WERI-Rb-1 (cell line): ENCODE measurements around the gene ROCK2.

ENCODE experiments used
- DNase-seq: peaks from one replicate; pipeline ENCODE4 v3.0.0-alpha.2; 2020
- H3K27ac ChIP-seq: fragments of 250-450 bp; sonication (Bioruptor Pico); 2 replicates; pipeline ENCODE4 v1.5.1; 2020; ENCODE audit warnings: mild to moderate bottlenecking, moderate library complexity
- H3K27me3 ChIP-seq: fragments of 250-450 bp; sonication (Bioruptor Pico); 2 replicates; pipeline ENCODE4 v1.5.1; 2021; ENCODE audit warnings: mild to moderate bottlenecking, low read depth, moderate library complexity; ENCODE audit not compliant: insufficient read depth, severe bottlenecking
- H3K36me3 ChIP-seq: fragments of 250-450 bp; sonication (Bioruptor Pico); 2 replicates; pipeline ENCODE4 v1.5.1; 2020; ENCODE audit warnings: mild to moderate bottlenecking, moderate library complexity
- H3K4me3 ChIP-seq: 2 replicates; pipeline ENCODE4 v1.5.1; 2011; ENCODE audit warnings: low read depth, mild to moderate bottlenecking, control low read depth, low read length
- H3K9me3 ChIP-seq: fragments of 250-450 bp; sonication (Bioruptor Pico); 2 replicates; pipeline ENCODE4 v1.5.1; 2021; ENCODE audit warnings: mild to moderate bottlenecking, moderate library complexity; ENCODE audit not compliant: severe bottlenecking
- CTCF ChIP-seq: IDR thresholded peaks from 2 replicates; pipeline ENCODE4 v1.5.1; 2011; ENCODE audit warnings: low read depth, mild to moderate bottlenecking, control low read depth, inconsistent platforms, low read length

Gene ROCK2

GRCh38 chr2:11379558-11379957 lies 35.1 kb upstream of the ROCK2 start:
- DNase-seq = no peak
- Histone ChIP-seq H3K27ac (no peak overlapping the region), H3K27me3 (no peaks in the 10 kb centered on the region), H3K36me3 (no peaks in the 10 kb centered on the region), H3K4me3 (no peak overlapping the region), H3K9me3 (no peaks in the 10 kb centered on the region)
- TF ChIP-seq CTCF = no peak

DNA sequence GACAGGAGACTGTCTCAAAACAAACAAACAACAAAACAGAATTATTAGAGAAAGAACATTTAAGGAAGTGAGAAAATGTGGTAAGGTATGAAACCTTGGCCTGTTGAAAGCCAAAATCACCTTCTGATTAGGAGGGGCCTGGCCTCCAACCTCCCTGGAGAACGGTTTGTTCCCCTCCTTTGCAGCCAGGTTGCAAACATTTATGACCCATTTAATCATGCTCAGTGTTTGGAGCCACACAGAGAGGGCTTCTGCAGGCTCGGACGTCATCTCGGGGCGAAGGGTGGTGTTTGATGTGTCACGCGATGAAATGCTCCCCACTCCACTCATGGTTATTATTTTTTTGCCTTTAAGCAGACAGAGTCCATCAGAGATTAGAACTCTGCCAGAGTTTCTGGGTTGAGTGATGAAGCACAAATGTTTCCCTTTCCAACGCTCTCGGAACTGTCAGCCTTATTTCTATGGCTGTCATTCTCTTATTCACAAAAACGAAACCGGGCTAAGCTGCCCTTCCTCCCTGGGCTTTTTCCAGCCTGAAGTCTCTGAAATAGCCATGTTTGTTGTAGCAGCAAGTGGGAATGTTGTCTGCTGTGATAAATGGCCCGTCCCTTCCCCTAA lies 33.6 kb upstream of the ROCK2 start:
- Histone ChIP-seq H3K27me3 (no peaks in the 10 kb centered on the region), H3K36me3 (no peaks in the 10 kb centered on the region), H3K4me3 (no peak overlapping the region), H3K27ac (no peak overlapping the region), H3K9me3 (no peaks in the 10 kb centered on the region)
- DNase-seq = no peak
- TF ChIP-seq CTCF = no peak

DNA sequence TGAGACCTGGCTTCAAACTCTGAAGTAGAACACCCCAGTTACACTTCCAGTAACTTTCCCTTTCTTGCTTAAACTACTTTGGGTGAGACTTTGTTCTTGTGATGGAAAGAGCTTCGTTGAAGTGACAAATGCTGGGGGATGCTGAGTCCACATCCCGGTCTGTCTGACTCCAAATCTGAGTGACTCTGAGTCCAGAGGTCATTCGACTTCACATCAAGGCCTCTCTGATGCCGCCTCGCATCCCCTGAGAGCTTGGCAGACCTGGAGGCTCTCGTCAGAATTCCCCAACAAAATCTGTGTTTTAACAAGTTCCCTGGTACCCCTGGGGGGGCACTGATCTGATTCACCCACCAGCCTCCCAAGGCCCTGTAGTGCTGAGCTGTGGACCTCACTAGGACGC lies 31.6 kb upstream of the ROCK2 start:
- H3K4me3 ChIP-seq = no peak overlapping the region
- H3K9me3 ChIP-seq = no peaks in the 10 kb centered on the region
- no peak for DNase-seq
- no peaks in the 10 kb centered on the region for H3K27me3 ChIP-seq
- H3K36me3 ChIP-seq = no peaks in the 10 kb centered on the region
- TF ChIP-seq CTCF = no peak
- peak overlapping the region; percentile 30 for H3K27ac ChIP-seq

DNA sequence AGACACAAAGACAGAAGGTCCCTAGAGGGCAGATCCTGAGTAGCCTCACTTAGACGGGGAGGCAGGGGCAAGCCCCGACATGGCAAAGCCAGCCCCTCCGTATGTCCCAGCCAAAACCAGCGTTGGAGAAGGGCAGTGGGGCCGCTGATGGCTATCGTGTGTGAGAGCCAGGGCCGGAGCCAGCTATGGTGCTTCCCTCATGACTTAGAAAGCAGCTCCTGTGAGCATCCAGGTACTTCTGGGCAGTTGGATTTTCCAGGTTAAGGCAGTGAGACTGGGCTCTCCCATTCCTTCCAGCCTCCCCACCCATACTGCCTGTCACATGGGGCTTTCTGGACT lies 31.2 kb upstream of the ROCK2 start:
- H3K27ac ChIP-seq = peak overlapping the region; percentile 30
- H3K36me3 ChIP-seq = no peaks in the 10 kb centered on the region
- no peak overlapping the region for H3K4me3 ChIP-seq
- H3K27me3 ChIP-seq = no peaks in the 10 kb centered on the region
- TF ChIP-seq CTCF = no peak
- no peaks in the 10 kb centered on the region for H3K9me3 ChIP-seq
- DNase-seq = peak; percentile 25

DNA sequence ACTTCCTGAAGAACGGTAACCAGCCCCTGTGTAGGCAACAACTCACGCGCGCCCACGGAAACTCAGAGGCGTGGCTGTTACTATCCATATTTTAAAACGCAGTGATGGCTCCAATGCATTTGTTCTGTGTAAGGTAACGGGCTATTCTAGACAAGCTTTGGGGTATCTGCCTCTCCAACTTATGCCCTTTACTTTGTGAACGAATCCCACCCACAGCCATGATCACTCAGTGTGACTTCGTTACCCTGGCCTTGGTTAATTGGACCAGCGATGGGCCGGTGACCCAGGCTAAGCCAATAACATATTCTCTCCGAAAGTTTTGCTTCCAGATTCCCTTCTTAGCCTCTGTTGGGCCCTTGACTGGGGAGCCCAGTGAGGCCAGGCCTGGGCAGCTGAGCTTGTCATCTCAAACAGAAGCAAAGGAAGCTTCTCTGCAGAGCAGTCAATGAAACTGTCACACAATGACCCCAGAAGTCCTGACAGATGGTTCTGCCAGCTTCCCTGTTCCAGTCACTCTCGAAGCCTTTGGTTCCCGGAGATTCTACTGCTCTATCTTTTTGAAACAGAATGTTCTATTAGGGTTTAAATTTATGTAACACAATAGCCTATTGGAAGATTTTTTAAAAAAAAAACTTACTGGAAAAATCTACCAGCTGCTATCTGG lies 30.7 kb upstream of the ROCK2 start:
- TF ChIP-seq CTCF = no peak
- Histone ChIP-seq H3K4me3 (no peak overlapping the region), H3K27ac (peak overlapping the region; percentile 30), H3K9me3 (no peaks in the 10 kb centered on the region), H3K27me3 (no peaks in the 10 kb centered on the region), H3K36me3 (no peaks in the 10 kb centered on the region)
- DNase-seq = no peak

GRCh38 chr2:11373096-11373495 lies 28.7 kb upstream of the ROCK2 start:
- Histone ChIP-seq H3K36me3 (no peaks in the 10 kb centered on the region), H3K27ac (no peak overlapping the region), H3K27me3 (no peaks in the 10 kb centered on the region), H3K9me3 (no peaks in the 10 kb centered on the region), H3K4me3 (no peak overlapping the region)
- no peak for DNase-seq
- TF ChIP-seq CTCF = no peak
